Activated CD4-positive, alpha-beta T cell treated with anti-CD3 and anti-CD28 coated beads for 48 hours (primary cell): ENCODE data around the gene RAPGEF1.
A peak's percentile ranks its signal among the peaks of the same experiment; 100 is the strongest.
"Not testable (repeated sequence)": the region's sequence is repeated elsewhere in the genome, so short reads cannot be mapped to it uniquely, and the experiment has no call there.

ENCODE experiments used
- DNase-seq: peaks from one replicate; pipeline ENCODE4 v3.0.0-alpha.2; 2020

Gene RAPGEF1

GRCh38 chr9:131739959-131740648, at the start of gene RAPGEF1:
Gene RAPGEF1 (minus strand): TSS chr9:131740076. CDS start chr9:131739830, 246 bp downstream.
- peak; percentile 89 for DNase-seq

- no peak for DNase-seq
These were observed 49.0 kb upstream of the RAPGEF1 start for GRCh38 chr9:131788851-131789250.

GRCh38 chr9:131787838-131788237, 48.0 kb upstream of the RAPGEF1 start:
- DNase-seq: no peak

GRCh38 chr9:131784748-131785501, 45.0 kb upstream of the RAPGEF1 start:
- no peak for DNase-seq

GRCh38 chr9:131781069-131781468, 41.2 kb upstream of the RAPGEF1 start:
- DNase-seq: no peak

GRCh38 chr9:131776473-131776872, 36.6 kb upstream of the RAPGEF1 start:
- peak; percentile 57 for DNase-seq

GRCh38 chr9:131776036-131776435, 36.2 kb upstream of the RAPGEF1 start:
- no peak for DNase-seq

- no peak for DNase-seq
These were observed 34.8 kb upstream of the RAPGEF1 start for GRCh38 chr9:131774636-131775035.

GRCh38 chr9:131773911-131774379, 34.1 kb upstream of the RAPGEF1 start:
- DNase-seq: peak; percentile 42

GRCh38 chr9:131772940-131773339, 33.1 kb upstream of the RAPGEF1 start:
- no peak for DNase-seq

GRCh38 chr9:131771646-131772045, 31.8 kb upstream of the RAPGEF1 start:
- DNase-seq: no peak

GRCh38 chr9:131769361-131769760, 29.5 kb upstream of the RAPGEF1 start:
- no peak for DNase-seq

- DNase-seq: no peak
These were observed 24.7 kb upstream of the RAPGEF1 start for GRCh38 chr9:131764568-131764967.

- DNase-seq: peak; percentile 84
These were observed 22.6 kb upstream of the RAPGEF1 start for GRCh38 chr9:131762356-131762932.

GRCh38 chr9:131759017-131759647, 19.3 kb upstream of the RAPGEF1 start:
- no peak for DNase-seq

- peak; percentile 20 for DNase-seq
These were observed 17.7 kb upstream of the RAPGEF1 start for GRCh38 chr9:131757549-131757948.

GRCh38 chr9:131755541-131756198, 15.8 kb upstream of the RAPGEF1 start:
- DNase-seq: peak; percentile 92

- DNase-seq: no peak
These were observed 15.0 kb upstream of the RAPGEF1 start for GRCh38 chr9:131754846-131755245.

- DNase-seq: not testable (repeated sequence)
These were observed 13.9 kb upstream of the RAPGEF1 start for GRCh38 chr9:131753751-131754150.

GRCh38 chr9:131752231-131752884, 12.5 kb upstream of the RAPGEF1 start:
- no peak for DNase-seq

GRCh38 chr9:131748411-131748955, 8.6 kb upstream of the RAPGEF1 start:
- DNase-seq: peak; percentile 56

GRCh38 chr9:131747352-131747751, 7.5 kb upstream of the RAPGEF1 start:
- DNase-seq: no peak
